HG03064 (cell line): ENCODE measurements around the gene SLC17A7.
"Not testable (repeated sequence)": the region's sequence is repeated elsewhere in the genome, so short reads cannot be mapped to it uniquely, and the experiment has no call there.

Experiments
- ATAC-seq: cut with Tn5 transposase; IDR thresholded peaks from one replicate; pipeline ENCODE4 v1.9.1; 2021; ENCODE audit warnings: low read depth; ENCODE audit not compliant: unreplicated experiment

SLC17A7 gene

DNA sequence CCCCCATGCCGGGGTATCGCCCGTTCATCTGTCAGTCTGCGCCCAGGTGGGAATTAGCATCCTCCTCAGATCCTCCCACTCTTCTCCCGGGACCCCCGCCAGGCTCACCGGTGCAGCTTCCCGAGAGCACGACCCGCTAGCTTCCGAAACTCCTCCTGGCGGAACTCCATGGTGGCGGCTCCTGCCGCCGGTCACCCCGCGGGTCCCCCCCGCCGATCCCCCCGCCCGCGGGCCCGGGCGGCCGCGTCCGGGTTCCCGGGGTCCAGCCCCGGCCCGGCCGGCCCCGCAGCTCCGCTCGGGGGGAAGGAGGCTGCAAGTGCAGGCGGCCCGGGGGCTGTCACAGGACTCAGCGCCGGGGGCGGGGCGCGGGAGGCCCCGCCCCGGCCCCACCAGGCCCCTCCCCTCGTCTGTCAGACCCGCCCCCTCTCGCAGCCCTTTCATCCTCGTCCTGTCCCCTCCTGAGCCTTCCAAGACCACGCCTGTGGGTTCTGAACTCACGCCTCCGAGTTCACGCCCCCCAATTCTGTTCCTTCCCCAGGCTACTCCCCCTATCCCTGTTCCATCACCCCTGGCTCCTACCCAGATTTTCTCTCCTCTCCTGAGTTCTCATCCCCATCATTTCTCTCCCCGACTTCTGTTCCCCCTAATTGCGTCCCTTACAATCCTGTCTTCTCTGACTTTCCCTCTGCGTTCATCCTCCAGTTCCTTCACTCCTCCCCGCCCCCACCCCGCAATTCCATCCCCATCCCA lies at the start of gene SLC17A7:
SLC17A7 (minus strand) TSS at position 318 of the 750 bp plus-strand sequence; CDS start at position 170, 148 bp downstream.
- ATAC-seq = no peak

DNA sequence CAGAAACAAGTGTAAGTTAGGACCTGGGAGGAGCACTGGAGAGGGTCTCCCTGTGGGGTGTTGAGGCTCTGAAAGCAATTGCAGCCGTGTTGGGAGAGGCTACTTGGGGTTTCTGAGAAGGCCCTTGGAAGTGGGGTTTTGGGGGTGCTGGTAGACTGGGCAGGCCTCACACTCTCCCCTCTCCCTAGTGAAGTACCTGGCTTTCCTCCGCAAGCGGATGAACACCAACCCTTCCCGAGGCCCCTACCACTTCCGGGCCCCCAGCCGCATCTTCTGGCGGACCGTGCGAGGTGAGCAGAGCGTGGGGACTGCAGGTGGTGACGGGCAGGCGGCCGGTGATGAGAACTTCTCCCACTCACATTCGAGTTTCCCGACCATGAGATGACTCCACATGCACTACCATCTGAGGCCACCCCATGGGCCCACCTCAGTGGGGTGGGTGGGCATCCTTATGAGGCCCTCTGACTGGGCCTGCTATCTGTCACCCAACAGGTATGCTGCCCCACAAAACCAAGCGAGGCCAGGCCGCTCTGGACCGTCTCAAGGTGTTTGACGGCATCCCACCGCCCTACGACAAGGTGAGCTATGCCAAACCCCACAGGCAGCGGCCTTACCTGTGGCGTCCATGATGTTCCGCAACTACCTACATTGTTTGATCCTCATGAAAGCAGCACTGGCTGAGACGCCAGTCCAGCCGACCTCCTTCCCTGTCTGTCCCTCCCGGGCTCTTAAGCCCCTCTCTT lies 49.1 kb upstream of the SLC17A7 start:
- ATAC-seq = no peak

DNA sequence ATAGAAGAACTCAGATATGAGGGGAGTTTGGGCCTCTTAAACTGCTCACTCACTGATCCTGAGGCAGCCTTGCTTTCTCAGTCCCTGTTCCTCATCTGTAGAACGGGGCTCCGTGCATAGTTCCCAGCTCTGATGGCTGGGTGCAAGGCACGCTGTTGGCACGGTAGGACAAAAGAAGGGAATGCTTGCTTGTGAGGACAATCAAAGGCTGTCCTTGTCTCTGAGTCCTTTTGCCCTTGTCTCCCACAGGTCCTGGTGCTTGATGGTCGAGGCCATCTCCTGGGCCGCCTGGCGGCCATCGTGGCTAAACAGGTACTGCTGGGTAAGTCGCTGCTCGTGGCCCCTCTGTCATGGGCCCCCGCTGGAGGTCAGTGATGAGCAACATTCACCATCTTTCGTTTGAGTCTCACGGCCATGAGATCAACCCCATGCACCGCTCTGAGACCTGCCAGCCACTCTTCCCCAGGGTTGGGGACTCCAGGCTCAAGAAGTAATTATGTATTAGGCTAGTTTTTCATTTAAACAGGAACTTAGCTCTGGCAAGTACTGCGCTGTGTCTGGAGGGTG lies 48.4 kb upstream of the SLC17A7 start:
- ATAC-seq = no peak

DNA sequence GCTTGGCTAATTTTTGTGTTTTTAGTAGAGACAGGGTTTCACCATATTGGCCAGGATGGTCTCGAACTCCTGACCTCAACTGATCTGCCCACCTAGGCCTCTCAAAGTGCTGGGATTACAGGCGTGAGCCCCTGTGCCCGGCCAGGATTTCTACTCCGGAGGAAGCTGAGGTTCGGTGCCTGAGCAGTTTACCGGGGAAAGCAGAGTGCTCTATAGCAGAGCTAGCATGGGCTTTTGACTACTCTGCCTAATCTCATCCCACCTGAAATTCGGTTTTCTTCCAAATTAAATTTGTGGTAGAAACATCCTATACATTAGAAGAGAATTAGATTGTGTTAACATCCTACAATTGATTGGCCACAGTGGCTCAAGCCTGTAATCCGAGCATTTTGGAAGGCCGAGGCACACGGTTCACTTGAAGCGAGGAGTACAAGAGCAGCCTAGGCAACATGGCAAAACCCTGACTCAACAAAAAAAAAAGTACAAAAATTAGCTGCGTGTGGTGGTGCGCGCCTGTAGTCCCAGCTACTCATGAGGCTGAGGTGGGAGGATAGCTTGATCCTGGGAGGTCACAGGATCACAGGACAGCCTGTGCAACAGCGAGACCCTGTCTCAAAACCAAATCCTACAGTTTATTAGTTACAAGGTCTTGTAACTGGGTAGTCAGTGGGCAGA lies 47.7 kb upstream of the SLC17A7 start:
- ATAC-seq = no peak

DNA sequence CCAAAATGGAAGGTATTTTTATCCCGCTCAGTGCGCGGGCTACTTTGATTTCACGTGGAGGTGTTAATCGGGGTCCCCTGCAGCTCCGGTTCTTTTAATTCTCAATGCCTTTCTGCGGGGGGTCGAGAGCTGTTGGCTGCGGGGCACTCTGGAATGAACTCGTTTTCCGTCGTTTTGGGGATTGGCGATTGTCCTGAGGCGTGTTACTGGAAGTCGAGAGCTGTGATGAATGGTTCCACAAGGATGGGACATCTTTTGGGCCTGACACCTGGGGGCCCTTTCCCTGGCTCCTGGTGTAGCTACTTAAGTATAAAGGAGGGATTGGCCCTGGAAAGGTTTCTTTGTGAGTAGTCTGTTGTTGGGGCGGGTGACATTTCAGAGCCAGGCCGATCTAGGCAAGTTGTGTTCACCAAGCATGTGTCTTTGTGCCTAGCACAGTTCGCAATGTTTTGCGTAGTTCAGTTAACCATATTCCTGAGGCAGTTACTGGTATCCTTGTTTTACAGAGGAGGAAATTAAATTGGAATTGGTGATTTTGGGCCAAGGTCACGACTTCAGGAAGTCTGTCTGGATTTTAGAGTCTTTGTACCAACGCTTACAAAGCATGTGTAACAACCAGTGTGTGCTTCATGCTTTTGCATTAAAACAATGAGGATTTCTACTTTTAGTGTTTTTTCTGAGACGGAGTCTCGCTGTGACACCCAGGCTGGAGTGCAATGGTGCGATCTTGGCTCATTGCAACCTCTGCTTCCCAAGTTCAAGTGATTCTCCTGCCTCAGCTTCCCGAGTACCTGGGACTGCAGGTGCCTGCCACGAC lies 46.9 kb upstream of the SLC17A7 start:
- no peak for ATAC-seq

DNA sequence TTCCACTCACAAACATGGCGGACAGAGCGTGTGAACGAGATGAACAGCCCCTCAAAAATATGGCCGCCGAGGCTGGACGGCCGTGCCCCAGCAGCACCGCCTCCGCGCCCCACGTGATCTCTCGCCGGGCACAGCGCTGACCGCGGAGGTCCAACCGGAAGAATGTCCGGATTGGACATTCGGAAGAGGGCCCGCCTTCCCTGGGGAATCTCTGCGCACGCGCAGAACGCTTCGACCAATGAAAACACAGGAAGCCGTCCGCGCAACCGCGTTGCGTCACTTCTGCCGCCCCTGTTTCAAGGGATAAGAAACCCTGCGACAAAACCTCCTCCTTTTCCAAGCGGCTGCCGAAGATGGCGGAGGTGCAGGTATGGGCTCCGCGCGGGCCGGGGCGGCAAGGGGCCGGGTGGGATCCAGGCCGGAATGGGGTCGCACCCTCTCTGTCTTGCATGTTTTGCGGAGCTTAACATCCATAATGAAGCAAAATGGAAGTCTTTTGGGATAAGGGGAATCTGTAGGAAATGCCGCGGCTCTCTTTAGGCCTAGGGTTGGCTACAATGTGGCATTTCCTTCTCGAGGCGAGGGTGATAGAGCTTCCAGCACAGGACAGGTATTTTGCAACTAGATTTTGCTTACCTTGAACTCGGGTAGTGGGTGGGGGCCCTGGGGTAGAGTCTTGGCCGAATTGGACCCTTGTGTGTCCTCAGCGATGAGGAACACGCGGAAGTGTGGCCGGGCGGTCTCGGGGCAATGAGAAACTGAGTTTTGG lies 46.1 kb upstream of the SLC17A7 start, which contains the start of gene RPL13A:
RPL13A (plus strand) TSS at position 332 of the 769 bp plus-strand sequence; CDS start at position 354, 22 bp downstream.
- ATAC-seq = peak; percentile 68

DNA sequence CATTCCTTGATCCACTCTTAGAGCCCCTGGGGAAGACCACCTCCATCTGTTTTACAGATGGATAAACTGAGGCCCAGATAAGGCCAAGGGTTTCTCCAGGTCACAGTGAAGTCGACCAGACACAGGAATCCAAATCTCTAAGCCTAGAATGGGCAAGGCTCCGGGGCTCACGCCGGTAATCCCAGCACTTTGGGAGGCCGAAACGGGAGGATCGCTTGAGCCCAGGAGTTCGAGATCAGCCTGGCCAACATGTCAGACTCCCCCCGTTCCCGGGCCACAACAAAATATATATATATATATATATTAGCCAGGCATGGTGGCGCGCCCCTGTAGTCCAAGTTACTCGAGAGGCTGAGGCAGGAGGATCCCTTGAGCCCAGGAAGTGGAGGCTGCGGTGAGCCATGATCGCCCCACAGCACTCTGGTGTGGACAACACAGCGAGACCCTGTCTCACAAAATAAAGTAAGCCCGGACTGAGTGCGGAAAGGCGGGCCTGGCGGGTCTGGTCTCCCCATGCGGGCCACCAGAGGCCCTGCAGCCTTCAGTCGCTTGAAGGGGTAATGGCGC lies 45.5 kb upstream of the SLC17A7 start:
- no peak for ATAC-seq

DNA sequence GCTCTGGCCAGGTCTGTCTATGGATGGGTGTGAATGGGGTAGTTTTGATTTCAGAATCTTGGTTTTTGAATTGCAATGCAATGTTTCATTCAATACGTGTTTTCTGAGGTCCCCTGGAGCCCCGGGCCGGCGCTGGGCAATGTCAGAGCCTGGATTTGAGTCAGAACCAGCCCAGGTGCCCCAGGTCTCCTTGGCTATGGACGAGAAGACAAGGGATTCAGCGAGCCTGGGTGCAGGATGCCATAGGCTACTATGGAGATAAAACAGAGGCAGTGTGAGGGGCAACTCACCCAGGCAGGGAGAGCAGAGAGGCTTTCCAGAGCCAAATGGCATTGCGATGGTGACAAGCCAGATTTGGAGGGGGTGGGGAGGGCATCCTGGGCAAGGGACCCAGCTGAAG lies 44.9 kb upstream of the SLC17A7 start:
- no peak for ATAC-seq

DNA sequence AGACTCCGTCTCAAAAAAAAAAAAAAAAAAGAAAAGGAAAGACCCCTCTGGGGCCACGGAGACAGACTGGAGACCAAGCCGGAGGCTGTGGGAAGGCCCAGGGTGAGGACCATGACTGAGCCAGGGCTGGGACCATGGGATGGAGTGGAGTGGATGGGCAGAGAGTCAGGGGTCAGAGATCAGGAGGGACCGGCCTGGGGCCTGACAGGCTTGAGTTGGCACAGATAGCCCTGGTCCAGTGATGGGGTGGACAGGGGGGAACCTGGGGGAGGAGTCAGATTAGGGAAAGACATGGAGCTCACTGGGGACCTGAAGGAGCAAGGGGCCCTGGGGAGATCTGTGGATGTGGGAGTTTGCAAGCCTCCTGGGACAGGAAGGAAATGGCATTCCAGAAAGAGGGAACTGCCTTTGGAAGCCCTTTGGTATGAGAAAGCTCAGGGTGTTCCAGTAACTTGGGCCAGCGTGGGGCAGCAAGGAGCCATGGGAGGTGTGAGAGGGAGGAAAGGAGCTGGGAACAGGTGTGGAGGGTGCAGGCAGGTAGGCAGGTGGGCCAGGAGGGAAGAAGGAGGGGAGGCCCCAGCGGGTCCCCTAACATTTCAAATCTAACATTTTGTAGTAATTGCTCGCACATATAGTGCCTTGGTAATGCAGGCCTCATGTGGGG lies 39.8 kb upstream of the SLC17A7 start:
- ATAC-seq = no peak

DNA sequence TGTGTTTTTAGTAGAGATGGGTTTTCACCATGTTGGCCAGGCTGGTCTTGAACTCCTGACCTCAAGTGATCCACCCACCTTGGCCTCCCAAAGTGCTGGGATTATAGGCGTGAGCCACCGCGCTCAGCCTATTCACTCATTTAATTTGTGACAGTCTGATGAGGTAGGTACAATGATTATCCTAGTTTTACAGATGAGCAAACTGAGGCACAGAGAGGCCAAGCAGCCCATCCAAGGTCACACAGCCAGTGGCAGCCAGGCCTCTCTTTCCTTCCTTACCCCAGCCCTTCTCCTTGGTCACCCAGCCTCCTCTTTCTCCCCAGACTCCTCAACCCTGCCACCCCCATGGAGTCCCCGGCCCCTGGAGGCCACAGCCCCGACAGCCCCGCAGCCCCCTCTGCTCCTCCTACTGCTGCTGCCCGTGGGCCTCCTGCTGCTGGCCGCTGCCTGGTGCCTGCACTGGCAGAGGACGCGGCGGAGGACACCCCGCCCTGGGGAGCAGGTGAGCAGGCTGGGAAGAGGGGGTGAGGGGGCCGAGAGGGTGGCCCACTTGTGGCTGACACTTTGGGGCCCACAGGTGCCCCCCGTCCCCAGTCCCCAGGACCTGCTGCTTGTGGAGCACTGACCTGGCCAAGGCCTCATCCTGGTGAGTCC lies 38.8 kb upstream of the SLC17A7 start:
- no peak for ATAC-seq

DNA sequence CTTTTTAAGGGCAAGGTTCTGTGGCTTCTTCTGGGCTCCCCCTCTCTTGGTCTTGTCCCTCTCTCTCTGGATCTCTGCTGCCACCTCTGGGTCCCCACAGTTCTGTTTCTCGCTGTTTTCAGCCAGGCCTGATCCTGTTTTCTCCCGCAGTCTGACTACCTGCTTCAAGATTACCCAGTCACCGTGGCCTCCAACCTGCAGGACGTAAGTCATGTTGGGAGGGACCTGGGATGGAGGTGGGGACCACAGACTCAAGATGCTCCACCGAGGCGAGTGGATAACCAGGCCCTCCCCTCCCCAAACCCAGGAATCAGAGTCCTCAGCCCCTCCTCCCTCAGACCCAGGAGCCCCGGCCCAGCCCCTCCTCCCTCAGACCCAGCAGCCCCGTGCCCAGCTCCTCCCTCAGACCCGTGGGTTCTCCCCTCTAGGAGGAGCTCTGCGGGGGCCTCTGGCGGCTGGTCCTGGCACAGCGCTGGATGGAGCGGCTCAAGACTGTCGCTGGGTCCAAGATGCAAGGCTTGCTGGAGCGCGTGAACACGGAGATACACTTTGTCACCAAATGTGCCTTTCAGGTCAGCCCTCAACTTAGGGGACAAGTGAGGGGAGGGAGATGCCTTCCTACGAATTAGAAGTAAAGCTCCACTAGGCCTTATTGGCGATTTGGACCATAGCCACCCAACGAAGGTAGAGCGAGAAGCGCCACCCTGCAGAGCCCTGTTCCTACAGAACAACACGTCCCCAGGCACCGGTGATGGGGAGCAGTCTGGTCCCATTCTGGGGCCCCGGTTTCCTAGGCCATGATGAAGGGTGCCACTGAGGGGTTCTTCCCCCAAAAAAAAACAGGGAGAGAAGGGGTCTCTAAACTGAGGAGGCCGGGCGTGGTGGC lies 34.9 kb upstream of the SLC17A7 start:
- ATAC-seq = no peak

DNA sequence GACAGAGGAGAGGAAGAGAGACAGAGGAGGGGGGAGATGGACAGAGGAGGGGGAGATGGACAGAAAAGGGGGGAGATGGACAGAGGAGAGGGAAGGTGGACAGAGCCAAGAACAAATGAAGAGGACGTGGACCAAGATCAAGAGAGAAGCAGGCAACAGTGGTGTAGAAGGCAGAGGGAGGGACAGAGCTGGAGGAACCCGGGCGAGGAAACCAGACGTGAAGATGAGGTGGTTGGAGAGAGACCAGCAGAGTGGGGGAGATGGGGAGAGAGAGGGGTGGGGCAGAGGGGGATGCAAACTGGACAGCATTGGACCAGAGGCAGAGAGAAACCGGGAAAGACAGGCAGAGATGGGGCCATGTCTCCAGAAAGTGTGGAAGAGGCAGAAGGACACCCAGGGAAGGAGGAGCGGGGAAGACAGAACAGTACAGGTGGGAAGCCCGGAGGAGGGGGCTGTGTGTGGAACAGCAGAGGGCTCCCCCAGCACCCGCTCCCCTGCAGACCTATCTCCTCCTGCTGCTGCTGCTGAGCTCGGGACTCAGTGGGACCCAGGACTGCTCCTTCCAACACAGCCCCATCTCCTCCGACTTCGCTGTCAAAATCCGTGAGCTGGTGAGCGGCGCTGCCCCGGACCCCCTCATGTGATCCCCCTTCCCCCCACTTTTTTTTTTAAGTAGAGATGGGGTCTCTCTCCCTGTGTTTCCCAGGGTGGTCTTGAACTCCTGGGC lies 34.0 kb upstream of the SLC17A7 start:
- ATAC-seq = no peak

DNA sequence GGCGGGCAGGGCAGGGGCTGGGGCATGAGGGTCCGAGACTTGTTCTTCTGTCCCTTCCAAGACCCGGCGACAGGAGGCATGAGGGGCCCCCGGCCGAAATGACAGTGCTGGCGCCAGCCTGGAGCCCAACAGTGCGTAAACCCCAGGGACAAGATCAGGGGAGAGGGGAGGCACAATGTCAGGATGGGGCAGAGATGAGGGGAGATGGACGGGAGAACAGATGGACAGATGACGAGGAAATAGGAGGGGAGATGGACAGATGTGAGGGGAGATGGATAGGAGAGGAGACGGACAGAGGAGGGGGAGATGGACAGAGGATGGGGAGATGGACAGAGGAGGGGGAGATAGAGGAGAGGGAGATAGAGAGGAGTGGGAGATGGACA lies 33.2 kb upstream of the SLC17A7 start:
- ATAC-seq = no peak

DNA sequence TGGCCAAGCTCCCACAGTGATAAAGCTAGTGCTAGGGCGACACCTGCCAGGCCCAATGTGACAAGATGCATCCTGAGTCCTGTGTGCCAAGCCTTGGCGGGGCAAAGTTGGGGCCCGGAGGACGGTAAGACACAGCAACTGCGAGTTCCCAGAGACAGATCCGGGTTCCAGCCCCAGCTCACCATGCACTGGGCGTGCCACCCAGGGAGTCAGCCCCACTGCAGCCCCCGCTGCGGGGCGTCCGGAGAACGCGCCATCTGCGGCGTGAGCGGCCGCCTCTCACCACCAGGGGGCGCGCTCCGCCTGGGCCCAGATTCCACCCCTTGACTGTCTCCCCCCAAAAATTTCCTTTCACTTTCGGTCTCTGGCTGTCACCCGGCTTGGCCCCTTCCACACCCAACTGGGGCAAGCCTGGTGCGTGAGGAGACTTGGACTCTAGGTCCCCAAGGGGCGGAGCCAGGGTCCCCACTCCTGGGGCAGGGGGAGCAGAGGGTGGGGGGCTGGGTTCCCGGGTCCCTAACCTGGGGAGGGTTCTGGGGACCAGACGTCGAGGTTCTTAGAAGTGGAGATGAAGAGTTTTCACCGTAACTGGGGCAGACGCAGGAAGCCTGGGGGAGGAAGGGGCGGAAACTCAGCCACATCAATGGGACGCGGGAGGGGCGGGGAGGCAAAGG lies 32.7 kb upstream of the SLC17A7 start, which contains the start of gene FLT3LG:
FLT3LG (plus strand) TSS at position 348 of the 674 bp plus-strand sequence. CDS start 425 bp downstream, outside the sequence.
- ATAC-seq = no peak

DNA sequence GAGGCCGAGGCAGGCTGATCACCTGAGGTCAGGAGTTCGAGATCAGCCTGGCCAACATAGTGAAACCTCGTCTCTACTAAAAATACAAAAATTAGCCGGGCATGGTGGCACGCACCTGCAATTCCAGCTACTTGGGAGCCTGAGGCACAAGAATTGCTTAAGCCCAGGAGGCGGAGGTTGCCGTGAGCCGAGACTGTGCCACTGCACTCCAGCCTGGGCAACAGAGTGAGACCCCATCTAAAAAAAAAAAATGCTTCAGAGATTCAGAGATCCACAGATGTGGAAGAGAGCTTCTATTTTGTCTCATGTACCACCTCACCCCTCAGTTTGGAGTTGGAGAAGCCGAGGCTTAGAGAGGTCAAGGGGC lies 32.2 kb upstream of the SLC17A7 start:
- not testable (repeated sequence) for ATAC-seq

DNA sequence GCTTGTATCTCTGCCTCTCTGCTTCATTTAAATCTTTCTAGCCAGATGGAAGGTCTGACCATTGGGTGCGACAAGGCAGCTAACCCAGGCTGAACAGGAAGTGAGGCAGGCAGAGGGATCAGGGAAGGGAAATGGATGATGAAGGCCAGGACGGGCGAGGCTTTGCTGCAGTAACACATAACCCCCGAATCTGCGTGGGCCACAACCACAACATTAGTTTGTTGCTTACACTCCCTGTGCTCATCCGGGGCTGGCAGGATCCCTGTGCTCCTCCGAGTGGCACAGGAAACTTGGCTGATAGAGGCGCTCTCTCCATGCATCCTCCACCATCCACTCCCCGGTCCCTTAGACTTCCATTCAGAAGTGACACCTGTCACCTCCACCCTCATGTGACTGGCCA lies 31.6 kb upstream of the SLC17A7 start:
- no peak for ATAC-seq
